Mesendoderm (in vitro differentiated cells): ENCODE data around the gene FGD4.

Source experiments
- DNase-seq: peaks from one replicate; pipeline ENCODE4 v3.0.0; 2013
- H2AK5ac ChIP-seq: 2 replicates; pipeline ENCODE4 v1.6.1; 2013; ENCODE audit warnings: low read length, inconsistent platforms
- H2BK120ac ChIP-seq: 2 replicates; pipeline ENCODE4 v1.6.1; 2013; ENCODE audit warnings: low read depth, mild to moderate bottlenecking, low read length, moderate library complexity, mixed read lengths
- H2BK15ac ChIP-seq: replicated peaks from 2 replicates; pipeline ENCODE4 v1.6.1; 2013; ENCODE audit warnings: low read depth, mild to moderate bottlenecking, moderate library complexity
- H2BK5ac ChIP-seq: 2 replicates; pipeline ENCODE4 v1.6.1; 2013; ENCODE audit warnings: low read length, inconsistent platforms
- H3K18ac ChIP-seq: 2 replicates; pipeline ENCODE4 v1.6.1; 2013; ENCODE audit warnings: mild to moderate bottlenecking, low read length, mixed read lengths
- H3K23ac ChIP-seq: one replicate; pipeline ENCODE4 v1.6.1; 2013; ENCODE audit warnings: low read length
- H3K27ac ChIP-seq: 2 replicates; pipeline ENCODE4 v1.5.1; 2013; ENCODE audit warnings: low read depth, mild to moderate bottlenecking, inconsistent platforms, low read length, moderate library complexity
- H3K27me3 ChIP-seq: 2 replicates; pipeline ENCODE4 v1.6.1; 2013; ENCODE audit warnings: low read length, control low read depth, mild to moderate bottlenecking, inconsistent platforms; ENCODE audit not compliant: insufficient read depth, poor library complexity
- H3K36me3 ChIP-seq: 2 replicates; pipeline ENCODE4 v1.6.1; 2013; ENCODE audit warnings: low read length, inconsistent platforms; ENCODE audit not compliant: control insufficient read depth, insufficient read depth
- H3K4ac ChIP-seq: one replicate; pipeline ENCODE4 v1.6.1; 2013; ENCODE audit warnings: low read depth, mild to moderate bottlenecking, low read length, moderate library complexity
- H3K4me1 ChIP-seq: 2 replicates; pipeline ENCODE4 v1.6.1; 2013; ENCODE audit warnings: low read depth, low read length, inconsistent platforms; ENCODE audit not compliant: control insufficient read depth
- H3K4me2 ChIP-seq: 2 replicates; pipeline ENCODE4 v1.6.1; 2013; ENCODE audit warnings: low read length
- H3K4me3 ChIP-seq: 2 replicates; pipeline ENCODE4 v1.5.1; 2013; ENCODE audit warnings: mild to moderate bottlenecking, low read length
- H3K56ac ChIP-seq: one replicate; pipeline ENCODE4 v1.6.1; 2013; ENCODE audit warnings: low read length
- H3K79me1 ChIP-seq: 2 replicates; pipeline ENCODE4 v1.6.1; 2013; ENCODE audit warnings: low read length, inconsistent platforms
- H3K79me2 ChIP-seq: 2 replicates; pipeline ENCODE4 v1.6.1; 2013; ENCODE audit warnings: mild to moderate bottlenecking, low read length; ENCODE audit not compliant: control insufficient read depth, insufficient read depth
- H3K9ac ChIP-seq: 2 replicates; pipeline ENCODE4 v1.6.1; 2013; ENCODE audit warnings: low read length, inconsistent platforms
- H4K5ac ChIP-seq: one replicate; pipeline ENCODE4 v1.6.1; 2013; ENCODE audit warnings: low read length
- H4K8ac ChIP-seq: one replicate; pipeline ENCODE4 v1.6.1; 2013; ENCODE audit warnings: low read depth, mild to moderate bottlenecking, control low read depth, low read length, moderate library complexity
- WGBS: extraction: QIAGEN DNeasy Blood & Tissue Kit; methylation state at CpG from one replicate; pipeline ENCODE4 v1.1.7; 2013; ENCODE audit warnings: low lambda C conversion rate, missing lambda C conversion rate; ENCODE audit not compliant: insufficient coverage; ENCODE audit errors: extremely low coverage; 5-methylcytosine and 5-hydroxymethylcytosine counted together

Gene FGD4

GRCh38 chr12:32431025-32431424, 31.7 kb downstream of the FGD4 start:
- Histone ChIP-seq H3K18ac (no peak overlapping the region), H2AK5ac (no peak overlapping the region), H3K27me3 (no peaks in the 10 kb centered on the region)

GRCh38 chr12:32435921-32436705, 36.8 kb downstream of the FGD4 start:
- Histone ChIP-seq H3K4ac (no peak overlapping the region), H2AK5ac (no peak overlapping the region), H3K79me2 (peaks cover 23% of the 10 kb centered on the region), H3K27ac (no peak overlapping the region), H2BK15ac (no peak overlapping the region), H2BK120ac (no peak overlapping the region), H3K56ac (no peak overlapping the region), H3K79me1 (peaks cover 1% of the 10 kb centered on the region), H3K23ac (no peak overlapping the region), H4K5ac (no peak overlapping the region), H3K4me2 (no peak overlapping the region), H2BK5ac (no peak overlapping the region), H3K4me3 (no peak overlapping the region), H3K36me3 (no peaks in the 10 kb centered on the region), H3K18ac (no peak overlapping the region), H3K27me3 (no peaks in the 10 kb centered on the region), H4K8ac (no peak overlapping the region), H3K9ac (no peak overlapping the region), H3K4me1 (no peaks in the 10 kb centered on the region)
- no peak for DNase-seq
- WGBS: no CpG with 5 or more reads among the region's 7 CpGs

More at GRCh38 chr12:32431025-32431424, 31.7 kb downstream of the FGD4 start:
- Histone ChIP-seq H3K4me2 (no peak overlapping the region), H2BK120ac (no peak overlapping the region), H4K8ac (no peak overlapping the region), H2BK15ac (no peak overlapping the region), H4K5ac (no peak overlapping the region), H3K23ac (no peak overlapping the region), H3K4me1 (no peaks in the 10 kb centered on the region), H3K36me3 (no peaks in the 10 kb centered on the region), H3K56ac (no peak overlapping the region), H3K4me3 (no peak overlapping the region), H3K79me2 (peaks cover 18% of the 10 kb centered on the region), H3K4ac (no peak overlapping the region), H2BK5ac (no peak overlapping the region), H3K9ac (no peak overlapping the region), H3K27ac (no peak overlapping the region), H3K79me1 (no peaks in the 10 kb centered on the region)
- WGBS: no CpG with 5 or more reads among the region's 6 CpGs
- no peak for DNase-seq

- H3K18ac ChIP-seq: no peak overlapping the region
- H2BK15ac ChIP-seq: no peak overlapping the region
- H3K79me2 ChIP-seq: peaks cover 28% of the 10 kb centered on the region
- H3K27me3 ChIP-seq: no peaks in the 10 kb centered on the region
- no peak overlapping the region for H4K5ac ChIP-seq
- peak; percentile 90 for DNase-seq
- H3K9ac ChIP-seq: no peak overlapping the region
- no peak overlapping the region for H3K4ac ChIP-seq
- no peak overlapping the region for H3K23ac ChIP-seq
- H3K36me3 ChIP-seq: no peaks in the 10 kb centered on the region
- no peak overlapping the region for H3K4me2 ChIP-seq
- H2AK5ac ChIP-seq: no peak overlapping the region
- H3K4me3 ChIP-seq: no peak overlapping the region
- H2BK120ac ChIP-seq: no peak overlapping the region
- WGBS: no CpG with 5 or more reads among the region's 9 CpGs
- H2BK5ac ChIP-seq: no peak overlapping the region
- H3K4me1 ChIP-seq: no peaks in the 10 kb centered on the region
- no peak overlapping the region for H4K8ac ChIP-seq
- no peak overlapping the region for H3K27ac ChIP-seq
- no peak overlapping the region for H3K56ac ChIP-seq
- peaks cover 1% of the 10 kb centered on the region for H3K79me1 ChIP-seq
Observed at GRCh38 chr12:32437095-32437515, 37.7 kb downstream of the FGD4 start.

GRCh38 chr12:32440120-32440865, 40.9 kb downstream of the FGD4 start:
- no peak for DNase-seq
- no peak overlapping the region for H2BK120ac ChIP-seq
- no peak overlapping the region for H3K4ac ChIP-seq
- no peak overlapping the region for H3K23ac ChIP-seq
- no peaks in the 10 kb centered on the region for H3K27me3 ChIP-seq
- peaks cover 37% of the 10 kb centered on the region for H3K79me2 ChIP-seq
- H2BK5ac ChIP-seq: no peak overlapping the region
- H3K18ac ChIP-seq: no peak overlapping the region
- H4K8ac ChIP-seq: no peak overlapping the region
- no peak overlapping the region for H3K56ac ChIP-seq
- H2AK5ac ChIP-seq: no peak overlapping the region
- H3K9ac ChIP-seq: no peak overlapping the region
- WGBS: no CpG with 5 or more reads among the region's 9 CpGs
- peaks cover 1% of the 10 kb centered on the region for H3K79me1 ChIP-seq
- H2BK15ac ChIP-seq: no peak overlapping the region
- no peak overlapping the region for H3K27ac ChIP-seq
- H3K4me1 ChIP-seq: peaks cover under 1% of the 10 kb centered on the region
- no peaks in the 10 kb centered on the region for H3K36me3 ChIP-seq
- no peak overlapping the region for H3K4me3 ChIP-seq
- H4K5ac ChIP-seq: no peak overlapping the region
- H3K4me2 ChIP-seq: no peak overlapping the region

GRCh38 chr12:32443491-32443890, 44.1 kb downstream of the FGD4 start:
- no peak for DNase-seq
- Histone ChIP-seq H3K36me3 (no peaks in the 10 kb centered on the region), H3K23ac (no peak overlapping the region), H3K79me2 (peaks cover 50% of the 10 kb centered on the region), H3K79me1 (peaks cover 6% of the 10 kb centered on the region), H3K56ac (no peak overlapping the region), H4K8ac (no peak overlapping the region), H3K4me3 (no peak overlapping the region), H3K4me2 (no peak overlapping the region), H3K27ac (no peak overlapping the region), H4K5ac (no peak overlapping the region), H3K4ac (no peak overlapping the region), H3K27me3 (no peaks in the 10 kb centered on the region), H3K18ac (no peak overlapping the region), H3K9ac (no peak overlapping the region), H2BK15ac (no peak overlapping the region), H2AK5ac (no peak overlapping the region), H2BK120ac (no peak overlapping the region), H2BK5ac (no peak overlapping the region), H3K4me1 (peaks cover 13% of the 10 kb centered on the region)
- WGBS: no CpG with 5 or more reads among the region's 4 CpGs
